Measurements from ENCODE around the gene USP2.
A peak's percentile ranks its signal among the peaks of the same experiment; 100 is the strongest.

GRCh38 chr11:119381181-119381988 lies at the start of gene USP2:
- TF ChIP-seq, protein P1, sequence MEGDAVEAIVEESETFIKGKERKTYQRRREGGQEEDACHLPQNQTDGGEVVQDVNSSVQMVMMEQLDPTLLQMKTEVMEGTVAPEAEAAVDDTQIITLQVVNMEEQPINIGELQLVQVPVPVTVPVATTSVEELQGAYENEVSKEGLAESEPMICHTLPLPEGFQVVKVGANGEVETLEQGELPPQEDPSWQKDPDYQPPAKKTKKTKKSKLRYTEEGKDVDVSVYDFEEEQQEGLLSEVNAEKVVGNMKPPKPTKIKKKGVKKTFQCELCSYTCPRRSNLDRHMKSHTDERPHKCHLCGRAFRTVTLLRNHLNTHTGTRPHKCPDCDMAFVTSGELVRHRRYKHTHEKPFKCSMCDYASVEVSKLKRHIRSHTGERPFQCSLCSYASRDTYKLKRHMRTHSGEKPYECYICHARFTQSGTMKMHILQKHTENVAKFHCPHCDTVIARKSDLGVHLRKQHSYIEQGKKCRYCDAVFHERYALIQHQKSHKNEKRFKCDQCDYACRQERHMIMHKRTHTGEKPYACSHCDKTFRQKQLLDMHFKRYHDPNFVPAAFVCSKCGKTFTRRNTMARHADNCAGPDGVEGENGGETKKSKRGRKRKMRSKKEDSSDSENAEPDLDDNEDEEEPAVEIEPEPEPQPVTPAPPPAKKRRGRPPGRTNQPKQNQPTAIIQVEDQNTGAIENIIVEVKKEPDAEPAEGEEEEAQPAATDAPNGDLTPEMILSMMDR (IDR thresholded peaks at IDR 0.05) = peak; percentile 82 to 96 (median 94)
- TF ChIP-seq POLR2AphosphoS5 (IDR thresholded peaks at IDR 0.05) = peak; percentile 75
